Brain microvascular endothelial cell (primary cell): ENCODE results near the gene CDK14.
A peak's percentile ranks its signal among the peaks of the same experiment; 100 is the strongest.

Experiments used
- DNase-seq: peaks from one replicate; pipeline ENCODE4 v3.0.0-alpha.2; 2020
- H3K27ac ChIP-seq: fragments of 250-450 bp; sonication (Bioruptor Pico); 2 replicates; pipeline ENCODE4 v1.5.1; 2020; ENCODE audit warnings: mild to moderate bottlenecking, moderate library complexity
- H3K27me3 ChIP-seq: fragments of 250-450 bp; sonication (Bioruptor Pico); replicated peaks from 2 replicates; pipeline ENCODE4 v1.5.1; 2020; ENCODE audit warnings: mild to moderate bottlenecking
- H3K36me3 ChIP-seq: fragments of 250-450 bp; sonication (Bioruptor Pico); replicated peaks from 2 replicates; pipeline ENCODE4 v1.5.1; 2020; ENCODE audit warnings: mild to moderate bottlenecking
- H3K4me3 ChIP-seq: 2 replicates; pipeline ENCODE4 v1.5.1; 2011; ENCODE audit warnings: low read depth, mild to moderate bottlenecking, control low read depth, low read length, moderate library complexity
- in situ Hi-C: cut with HindIII; loops from 2 replicates; pipeline ENCODE4 v1.10.0; 2017; ENCODE audit warnings: low sequenced_read_pairs, low pct_ligation_motif_present
- TF ChIP-seq, protein P1 (sequence below): IDR thresholded peaks from 2 replicates; pipeline ENCODE4 v1.5.1; 2011; ENCODE audit warnings: low read depth, mild to moderate bottlenecking, moderate library complexity, low read length, control low read depth, inconsistent platforms; ENCODE audit errors: missing control alignments

CDK14 gene

DNA sequence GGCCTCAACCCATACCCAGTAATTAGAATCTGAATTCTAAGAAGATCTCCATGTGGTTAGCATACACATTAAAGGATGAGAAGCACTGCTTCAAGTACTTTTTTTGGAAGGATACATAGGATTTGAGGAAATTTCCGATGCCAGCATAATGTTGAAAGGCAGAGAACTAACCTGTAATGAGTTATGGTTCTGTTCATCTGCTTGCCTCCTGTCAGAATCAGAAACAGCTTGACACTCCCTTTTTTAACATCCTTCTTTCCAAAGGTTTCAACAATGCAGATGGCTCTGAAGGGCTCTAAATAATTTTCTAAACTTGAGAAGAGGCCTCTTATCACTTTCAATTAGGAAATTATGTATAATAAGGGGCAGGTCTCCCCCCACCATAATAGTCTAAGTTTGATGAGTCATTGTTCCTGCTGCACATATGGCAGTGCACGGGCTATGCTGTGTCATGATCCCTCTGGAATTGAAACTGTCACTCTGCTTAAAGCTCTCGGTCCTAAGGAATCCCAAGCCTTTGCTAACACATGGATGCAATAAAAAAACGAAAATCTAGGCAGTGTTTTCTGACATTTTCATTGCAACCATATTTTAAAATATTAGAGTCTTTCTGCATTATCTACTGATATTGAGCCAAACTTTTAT is 376.9 kb downstream of the CDK14 start:
- in situ Hi-C loops = no loop called here
- Histone ChIP-seq H3K4me3 (no peak overlapping the region), H3K36me3 (no peaks in the 10 kb centered on the region), H3K27ac (no peak overlapping the region), H3K27me3 (no peaks in the 10 kb centered on the region)
- DNase-seq = peak; percentile 11
- TF ChIP-seq, protein P1, sequence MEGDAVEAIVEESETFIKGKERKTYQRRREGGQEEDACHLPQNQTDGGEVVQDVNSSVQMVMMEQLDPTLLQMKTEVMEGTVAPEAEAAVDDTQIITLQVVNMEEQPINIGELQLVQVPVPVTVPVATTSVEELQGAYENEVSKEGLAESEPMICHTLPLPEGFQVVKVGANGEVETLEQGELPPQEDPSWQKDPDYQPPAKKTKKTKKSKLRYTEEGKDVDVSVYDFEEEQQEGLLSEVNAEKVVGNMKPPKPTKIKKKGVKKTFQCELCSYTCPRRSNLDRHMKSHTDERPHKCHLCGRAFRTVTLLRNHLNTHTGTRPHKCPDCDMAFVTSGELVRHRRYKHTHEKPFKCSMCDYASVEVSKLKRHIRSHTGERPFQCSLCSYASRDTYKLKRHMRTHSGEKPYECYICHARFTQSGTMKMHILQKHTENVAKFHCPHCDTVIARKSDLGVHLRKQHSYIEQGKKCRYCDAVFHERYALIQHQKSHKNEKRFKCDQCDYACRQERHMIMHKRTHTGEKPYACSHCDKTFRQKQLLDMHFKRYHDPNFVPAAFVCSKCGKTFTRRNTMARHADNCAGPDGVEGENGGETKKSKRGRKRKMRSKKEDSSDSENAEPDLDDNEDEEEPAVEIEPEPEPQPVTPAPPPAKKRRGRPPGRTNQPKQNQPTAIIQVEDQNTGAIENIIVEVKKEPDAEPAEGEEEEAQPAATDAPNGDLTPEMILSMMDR = no peak

DNA sequence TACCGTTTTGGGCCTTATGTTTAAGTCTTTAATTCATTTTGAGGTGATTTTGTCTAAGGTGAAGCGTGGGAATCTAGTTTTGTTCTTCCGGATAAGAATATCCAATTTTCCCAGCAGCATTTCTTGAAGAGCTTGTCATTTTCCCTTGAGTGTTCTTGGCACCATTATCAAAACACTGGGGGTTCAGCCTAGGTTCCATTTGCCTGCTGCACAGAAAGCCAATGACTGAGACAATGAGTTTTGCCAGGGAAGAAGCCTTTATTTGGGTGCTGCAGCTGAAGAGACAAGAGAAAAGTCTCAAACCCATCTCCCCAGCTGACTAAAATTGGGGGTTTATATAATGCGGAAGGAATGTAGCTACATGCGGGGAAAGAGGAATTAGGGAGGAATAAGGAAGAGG is 380.9 kb downstream of the CDK14 start:
- TF ChIP-seq, protein P1 = no peak
- in situ Hi-C loops = no loop called here
- no peaks in the 10 kb centered on the region for H3K27me3 ChIP-seq
- H3K4me3 ChIP-seq = no peak overlapping the region
- H3K36me3 ChIP-seq = no peaks in the 10 kb centered on the region
- no peak overlapping the region for H3K27ac ChIP-seq
- no peak for DNase-seq

DNA sequence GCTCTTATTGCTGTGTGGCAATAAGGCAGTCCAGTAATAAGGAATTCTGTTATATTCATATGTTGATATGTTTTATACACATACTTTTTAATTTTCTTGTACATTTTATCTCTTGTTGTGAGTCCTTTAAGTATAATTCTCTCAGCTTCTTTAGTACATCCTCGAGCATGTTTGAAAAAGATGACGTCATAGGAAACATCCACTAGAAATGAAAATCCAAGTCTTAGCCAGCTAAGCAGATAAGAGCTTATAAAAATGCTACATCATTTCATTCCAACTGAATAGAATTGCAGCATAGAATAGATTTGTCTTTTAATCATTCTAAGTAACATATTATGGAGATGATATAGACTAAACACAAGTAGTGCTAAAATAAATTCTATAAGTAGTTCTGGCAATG is 384.4 kb downstream of the CDK14 start:
- H3K36me3 ChIP-seq = no peaks in the 10 kb centered on the region
- H3K27ac ChIP-seq = no peak overlapping the region
- DNase-seq = no peak
- H3K4me3 ChIP-seq = no peak overlapping the region
- in situ Hi-C loops = no loop called here
- TF ChIP-seq, protein P1 = no peak
- no peaks in the 10 kb centered on the region for H3K27me3 ChIP-seq

DNA sequence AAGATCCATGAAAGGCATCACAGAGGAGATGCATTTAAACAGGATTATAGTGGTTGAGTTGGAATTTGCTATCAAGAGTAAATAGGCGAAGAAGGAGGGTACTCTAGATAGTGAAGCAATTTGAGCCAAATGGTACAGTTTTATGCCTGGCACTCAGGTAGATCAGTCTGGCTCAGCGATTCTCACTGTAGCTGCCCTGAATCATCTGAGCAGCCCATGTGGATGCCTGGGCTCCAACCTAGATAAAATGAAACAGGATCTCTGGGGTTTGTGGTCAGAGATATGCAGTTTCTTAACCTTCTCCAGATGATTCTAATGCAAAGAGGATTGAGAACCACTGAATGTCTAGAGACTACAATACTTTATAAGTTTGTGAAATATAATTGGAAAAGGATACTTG is 386.1 kb downstream of the CDK14 start:
- in situ Hi-C loops = no loop called here
- no peaks in the 10 kb centered on the region for H3K36me3 ChIP-seq
- no peak overlapping the region for H3K27ac ChIP-seq
- TF ChIP-seq, protein P1 = no peak
- H3K4me3 ChIP-seq = no peak overlapping the region
- DNase-seq = no peak
- no peaks in the 10 kb centered on the region for H3K27me3 ChIP-seq

DNA sequence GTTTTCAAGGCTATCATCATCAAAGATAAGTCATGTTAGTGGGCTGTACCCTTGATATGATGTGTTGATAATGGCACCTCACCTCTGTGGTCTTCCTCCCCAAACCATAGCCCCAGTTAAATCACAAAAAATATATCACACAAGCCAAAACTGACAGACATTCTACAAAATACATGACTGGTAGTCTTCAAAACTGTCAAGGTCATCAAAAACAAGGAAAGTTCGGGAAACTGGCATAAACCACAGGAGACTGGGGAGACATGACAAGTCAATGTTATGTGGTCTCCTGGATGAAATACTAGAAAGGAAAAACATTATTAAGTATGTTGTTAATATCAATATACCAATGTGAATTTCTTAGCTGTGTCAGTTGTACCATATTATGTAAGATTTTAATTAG is 388.6 kb downstream of the CDK14 start:
- DNase-seq = no peak
- no peaks in the 10 kb centered on the region for H3K27me3 ChIP-seq
- TF ChIP-seq, protein P1 = no peak
- no peaks in the 10 kb centered on the region for H3K36me3 ChIP-seq
- no peak overlapping the region for H3K4me3 ChIP-seq
- in situ Hi-C loops = no loop called here
- H3K27ac ChIP-seq = no peak overlapping the region

DNA sequence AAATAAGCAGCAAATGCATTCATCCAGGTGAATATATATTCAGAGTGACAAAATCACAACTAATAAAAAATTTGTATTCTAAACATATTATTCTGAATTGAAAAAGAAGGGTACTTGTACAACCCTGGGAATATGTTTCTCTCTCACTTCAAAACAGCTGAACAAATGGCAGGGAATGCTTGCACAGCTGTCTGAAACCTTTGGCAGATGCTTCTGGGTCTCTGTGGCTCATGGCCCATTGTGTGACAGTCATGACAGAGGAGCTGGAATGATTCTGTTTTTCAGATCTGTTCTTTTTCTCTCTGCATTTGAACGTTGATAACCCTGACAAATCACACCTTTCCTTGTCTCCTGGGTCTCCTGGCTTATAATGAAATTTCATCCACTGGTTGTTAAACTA is 392.4 kb downstream of the CDK14 start:
- in situ Hi-C loops = no loop called here
- H3K4me3 ChIP-seq = no peak overlapping the region
- TF ChIP-seq, protein P1 = no peak
- no peaks in the 10 kb centered on the region for H3K36me3 ChIP-seq
- H3K27ac ChIP-seq = no peak overlapping the region
- H3K27me3 ChIP-seq = no peaks in the 10 kb centered on the region
- DNase-seq = no peak
